SW480 (cell line): ENCODE results near the gene MYH7.

Experiments
- DNase-seq: peaks from one replicate; pipeline ENCODE4 v3.0.0-alpha.2; 2016; ENCODE audit warnings: low spot score

The MYH7 gene

GRCh38 chr14:23370221-23370620, 65.2 kb downstream of the MYH7 start:
- DNase-seq, result no peak

- no peak for DNase-seq
These were observed 69.0 kb downstream of the MYH7 start for GRCh38 chr14:23366426-23366921.

- DNase-seq, result no peak
These were observed 69.6 kb downstream of the MYH7 start for GRCh38 chr14:23365732-23366425.

GRCh38 chr14:23365036-23365731, 70.3 kb downstream of the MYH7 start, which contains the start of gene EFS:
Gene EFS, minus strand, starts transcription at chr14:23365172. Its CDS starts 147 bp downstream, at chr14:23365025.
- no peak for DNase-seq

GRCh38 chr14:23364164-23365035, 71.1 kb downstream of the MYH7 start:
- DNase-seq, result no peak
